HG02852 (cell line): ENCODE data around the gene ZFP91.
A peak's percentile ranks its signal among the peaks of the same experiment; 100 is the strongest.
"Not testable (repeated sequence)": the region's sequence is repeated elsewhere in the genome, so short reads cannot be mapped to it uniquely, and the experiment has no call there.

Experiments
- ATAC-seq: cut with Tn5 transposase; IDR thresholded peaks from one replicate; pipeline ENCODE4 v1.9.1; 2021; ENCODE audit warnings: mild to moderate bottlenecking, moderate library complexity; ENCODE audit not compliant: unreplicated experiment

The ZFP91 gene

GRCh38 chr11:58578635-58579191 lies at the start of gene ZFP91:
Gene ZFP91 (plus strand): TSS chr11:58579063. CDS start chr11:58579282, 219 bp downstream.
- peak; percentile 33 for ATAC-seq

GRCh38 chr11:58530236-58530635 lies 48.6 kb upstream of the ZFP91 start:
- no peak for ATAC-seq

- no peak for ATAC-seq
These were observed 47.0 kb upstream of the ZFP91 start for GRCh38 chr11:58531865-58532341.

GRCh38 chr11:58546841-58547240 lies 32.0 kb upstream of the ZFP91 start:
- no peak for ATAC-seq

- ATAC-seq = no peak
These were observed 29.2 kb upstream of the ZFP91 start for GRCh38 chr11:58549644-58550043.

GRCh38 chr11:58560842-58561241 lies 18.0 kb upstream of the ZFP91 start:
- no peak for ATAC-seq

- ATAC-seq = no peak
These were observed 17.3 kb upstream of the ZFP91 start for GRCh38 chr11:58561394-58562098.

- ATAC-seq = peak; percentile 67
These were observed 16.5 kb upstream of the ZFP91 start for GRCh38 chr11:58562375-58562800.

GRCh38 chr11:58564231-58564630 lies 14.6 kb upstream of the ZFP91 start:
- no peak for ATAC-seq

- peak; percentile 91 for ATAC-seq
These were observed 10.9 kb upstream of the ZFP91 start for GRCh38 chr11:58567889-58568512.

- ATAC-seq = not testable (repeated sequence)
These were observed 6.0 kb upstream of the ZFP91 start for GRCh38 chr11:58572906-58573305.

GRCh38 chr11:58573451-58574104 lies 5.3 kb upstream of the ZFP91 start:
- ATAC-seq = no peak

GRCh38 chr11:58574881-58575280 lies 4.0 kb upstream of the ZFP91 start:
- no peak for ATAC-seq

- ATAC-seq = no peak
These were observed 3.4 kb upstream of the ZFP91 start, which contains the start of gene LPXN for GRCh38 chr11:58575377-58576020. Gene LPXN (minus strand): TSS chr11:58575856. CDS start chr11:58575772, 84 bp downstream.

GRCh38 chr11:58576887-58577471 lies 1.9 kb upstream of the ZFP91 start:
- ATAC-seq = no peak

- ATAC-seq = peak; percentile 44
These were observed 1.2 kb upstream of the ZFP91 start for GRCh38 chr11:58577555-58578135.

- ATAC-seq = no peak
These were observed 678 bp upstream of the ZFP91 start for GRCh38 chr11:58578136-58578634.

GRCh38 chr11:58579192-58580129 lies 598 bp downstream of the ZFP91 start:
- peak; percentile 42 for ATAC-seq

- no peak for ATAC-seq
These were observed 1.4 kb downstream of the ZFP91 start for GRCh38 chr11:58580311-58580710.
